Immature natural killer cell (primary cell): ENCODE results near the gene MAP3K7. TPM values are rescaled to one million over a fixed set of nuclear protein-coding genes. Genes with fewer than 3 reads are reported as not detected.

Experiments
- DNase-seq, 3 donors: peaks; one replicate each; pipeline ENCODE4 v3.0.0; 2022; ENCODE audit warnings: mixed read lengths in 1 of 3
- H3K27ac Mint-ChIP-seq, 6 donors: one replicate each; pipeline ENCODE4 v1.8.0; 2020; ENCODE audit warnings: mixed read lengths in 6 of 6, mild to moderate bottlenecking in 5 of 6, inconsistent platforms in 4 of 6, moderate library complexity in 3 of 6
- H3K27me3 Mint-ChIP-seq, 3 donors: one replicate each; pipeline ENCODE4 v1.8.0; 2020 to 2021; ENCODE audit warnings: low read depth in 3 of 3, mild to moderate bottlenecking in 3 of 3, mixed read lengths in 3 of 3, moderate library complexity in 3 of 3, inconsistent platforms in 1 of 3
- H3K36me3 Mint-ChIP-seq, 3 donors: one replicate each; pipeline ENCODE4 v1.8.0; 2020; ENCODE audit warnings: mixed read lengths in 3 of 3, inconsistent platforms in 2 of 3, mild to moderate bottlenecking in 2 of 3
- H3K4me1 Mint-ChIP-seq, 2 donors: one replicate each; pipeline ENCODE4 v1.8.0; 2020; ENCODE audit warnings: inconsistent platforms in 2 of 2, mild to moderate bottlenecking in 2 of 2, mixed read lengths in 2 of 2, moderate library complexity in 1 of 2
- H3K4me3 Mint-ChIP-seq, 5 donors: one replicate each; pipeline ENCODE4 v1.8.0; 2020; ENCODE audit warnings: mild to moderate bottlenecking in 5 of 5, mixed read lengths in 5 of 5, inconsistent platforms in 3 of 5, moderate library complexity in 3 of 5
- H3K9me3 Mint-ChIP-seq, 6 donors: one replicate each; pipeline ENCODE4 v1.8.0; 2020; ENCODE audit warnings: mild to moderate bottlenecking in 6 of 6, mixed read lengths in 6 of 6, inconsistent platforms in 4 of 6, moderate library complexity in 3 of 6
- polyA plus RNA-seq, 3 donors: library from polyadenylated mRNA; unstranded; fragments of 300-500 nt; fragmentation: Illumina TruSeq; gene quantifications; one replicate each; pipeline ENCODE4 v1.2.3, GENCODE V29; 2021

MAP3K7 gene
- polyA plus RNA-seq, 3 donors from 2014 or later = 15.7 to 26.4 (median 24.8) TPM

- H3K4me3 Mint-ChIP-seq = no peak overlapping the region
- DNase-seq = no peak
- no peaks in the 10 kb centered on the region for H3K4me1 Mint-ChIP-seq
- no peak overlapping the region for H3K27ac Mint-ChIP-seq
- H3K27me3 Mint-ChIP-seq = peaks cover 5 to 9% (median 7%) of the 10 kb centered on the region in 3 donors
- no peaks in the 10 kb centered on the region for H3K9me3 Mint-ChIP-seq
- no peaks in the 10 kb centered on the region for H3K36me3 Mint-ChIP-seq
These were observed 10.2 kb upstream of the MAP3K7 start for GRCh38 chr6:90596967-90597539.

GRCh38 chr6:90595854-90596253 is 9.0 kb upstream of the MAP3K7 start:
- no peaks in the 10 kb centered on the region for H3K4me1 Mint-ChIP-seq
- H3K27ac Mint-ChIP-seq = no peak overlapping the region
- H3K36me3 Mint-ChIP-seq = no peaks in the 10 kb centered on the region
- DNase-seq = no peak
- no peak overlapping the region for H3K4me3 Mint-ChIP-seq
- H3K9me3 Mint-ChIP-seq = no peaks in the 10 kb centered on the region
- H3K27me3 Mint-ChIP-seq = peaks cover 5 to 12% (median 7%) of the 10 kb centered on the region in 3 donors

GRCh38 chr6:90586546-90586835 is 381 bp downstream of the MAP3K7 start:
- Mint-ChIP-seq H3K4me1 (peaks cover 45 to 58% of the 10 kb centered on the region in 2 donors), H3K27ac (peak overlapping the region; percentile 88 to 99 (median 99)), H3K27me3 (peaks cover 9 to 19% (median 11%) of the 10 kb centered on the region in 3 donors), H3K36me3 (no peaks in the 10 kb centered on the region), H3K4me3 (peak overlapping the region; percentile 95 to 99 (median 98)), H3K9me3 (no peaks in the 10 kb centered on the region)
- DNase-seq = no peak

- no peaks in the 10 kb centered on the region for H3K9me3 Mint-ChIP-seq
- no peaks in the 10 kb centered on the region for H3K36me3 Mint-ChIP-seq
These were observed 2.1 kb downstream of the MAP3K7 start for GRCh38 chr6:90584636-90585255.

GRCh38 chr6:90583836-90584481 is 2.9 kb downstream of the MAP3K7 start:
- Mint-ChIP-seq H3K9me3 (no peaks in the 10 kb centered on the region), H3K4me1 (peaks cover 57 to 76% of the 10 kb centered on the region in 2 donors), H3K27ac (peak overlapping the region in 5 of 6 donors; percentile 5 to 73 (median 9))

More at GRCh38 chr6:90584636-90585255, 2.1 kb downstream of the MAP3K7 start:
- Mint-ChIP-seq H3K27me3 (peaks cover 9 to 19% (median 11%) of the 10 kb centered on the region in 3 donors), H3K4me3 (peak overlapping the region; percentile 8 to 99 (median 98)), H3K4me1 (peaks cover 51 to 68% of the 10 kb centered on the region in 2 donors), H3K27ac (peak overlapping the region in 3 of 6 donors; percentile 6 to 73 (median 59))
- no peak for DNase-seq

GRCh38 chr6:90583179-90583835 is 3.6 kb downstream of the MAP3K7 start:
- Mint-ChIP-seq H3K27ac (peak overlapping the region in 2 of 6 donors; percentile 5 to 22), H3K9me3 (no peaks in the 10 kb centered on the region), H3K27me3 (peaks cover 6 to 15% (median 11%) of the 10 kb centered on the region in 3 donors), H3K4me1 (peaks cover 57 to 81% of the 10 kb centered on the region in 2 donors), H3K4me3 (peak overlapping the region in 3 of 5 donors; percentile 6 to 28 (median 18)), H3K36me3 (no peaks in the 10 kb centered on the region)
- DNase-seq = no peak

More at GRCh38 chr6:90583836-90584481, 2.9 kb downstream of the MAP3K7 start:
- peaks cover 6 to 19% (median 11%) of the 10 kb centered on the region in 3 donors for H3K27me3 Mint-ChIP-seq
- H3K4me3 Mint-ChIP-seq = peak overlapping the region; percentile 18 to 99 (median 28)
- DNase-seq = no peak
- H3K36me3 Mint-ChIP-seq = no peaks in the 10 kb centered on the region

- H3K36me3 Mint-ChIP-seq = no peaks in the 10 kb centered on the region
- H3K27me3 Mint-ChIP-seq = peaks cover 0 to 3% (median under 1%) of the 10 kb centered on the region in 3 donors
- no peaks in the 10 kb centered on the region for H3K9me3 Mint-ChIP-seq
- H3K4me1 Mint-ChIP-seq = peaks cover 48 to 69% of the 10 kb centered on the region in 2 donors
- H3K27ac Mint-ChIP-seq = no peak overlapping the region
- DNase-seq = no peak
- H3K4me3 Mint-ChIP-seq = no peak overlapping the region
These were observed 5.7 kb downstream of the MAP3K7 start for GRCh38 chr6:90581146-90581545.

- DNase-seq = no peak
- no peaks in the 10 kb centered on the region for H3K36me3 Mint-ChIP-seq
- no peak overlapping the region for H3K4me3 Mint-ChIP-seq
- H3K9me3 Mint-ChIP-seq = no peaks in the 10 kb centered on the region
- peaks cover 36 to 52% of the 10 kb centered on the region in 2 donors for H3K4me1 Mint-ChIP-seq
- no peaks in the 10 kb centered on the region for H3K27me3 Mint-ChIP-seq
- peak overlapping the region in 2 of 6 donors; percentile 16 to 53 for H3K27ac Mint-ChIP-seq
These were observed 7.8 kb downstream of the MAP3K7 start for GRCh38 chr6:90578894-90579549.

GRCh38 chr6:90575267-90575666 is 11.6 kb downstream of the MAP3K7 start:
- DNase-seq = no peak
- H3K4me3 Mint-ChIP-seq = no peak overlapping the region

GRCh38 chr6:90574610-90575009 is 12.3 kb downstream of the MAP3K7 start:
- H3K9me3 Mint-ChIP-seq = no peaks in the 10 kb centered on the region
- peaks cover 34 to 47% of the 10 kb centered on the region in 2 donors for H3K4me1 Mint-ChIP-seq
- peak in 1 of 3 donors; percentile 4 for DNase-seq
- no peaks in the 10 kb centered on the region for H3K27me3 Mint-ChIP-seq
- no peak overlapping the region for H3K4me3 Mint-ChIP-seq
- no peak overlapping the region for H3K27ac Mint-ChIP-seq
- peaks cover 0 to 4% (median 3%) of the 10 kb centered on the region in 3 donors for H3K36me3 Mint-ChIP-seq

More at GRCh38 chr6:90575267-90575666, 11.6 kb downstream of the MAP3K7 start:
- Mint-ChIP-seq H3K27me3 (no peaks in the 10 kb centered on the region), H3K9me3 (no peaks in the 10 kb centered on the region), H3K4me1 (peaks cover 35 to 47% of the 10 kb centered on the region in 2 donors), H3K36me3 (peaks cover 0 to 4% (median 3%) of the 10 kb centered on the region in 3 donors), H3K27ac (no peak overlapping the region)

- Mint-ChIP-seq H3K27ac (peak overlapping the region in 3 of 6 donors; percentile 12 to 70 (median 28)), H3K27me3 (no peaks in the 10 kb centered on the region), H3K9me3 (no peaks in the 10 kb centered on the region), H3K36me3 (peaks cover 3 to 7% (median 5%) of the 10 kb centered on the region in 3 donors), H3K4me3 (no peak overlapping the region), H3K4me1 (peaks cover 30 to 40% of the 10 kb centered on the region in 2 donors)
- no peak for DNase-seq
These were observed 13.2 kb downstream of the MAP3K7 start for GRCh38 chr6:90573624-90574023.

- peaks cover 3 to 10% (median 9%) of the 10 kb centered on the region in 3 donors for H3K36me3 Mint-ChIP-seq
- no peak overlapping the region for H3K27ac Mint-ChIP-seq
- peaks cover 31 to 39% of the 10 kb centered on the region in 2 donors for H3K4me1 Mint-ChIP-seq
- H3K9me3 Mint-ChIP-seq = no peaks in the 10 kb centered on the region
- no peaks in the 10 kb centered on the region for H3K27me3 Mint-ChIP-seq
- no peak for DNase-seq
- H3K4me3 Mint-ChIP-seq = no peak overlapping the region
These were observed 14.0 kb downstream of the MAP3K7 start for GRCh38 chr6:90572856-90573255.

- Mint-ChIP-seq H3K27ac (no peak overlapping the region), H3K4me1 (peaks cover 35 to 59% of the 10 kb centered on the region in 2 donors), H3K27me3 (no peaks in the 10 kb centered on the region), H3K36me3 (peaks cover 14 to 37% (median 31%) of the 10 kb centered on the region in 3 donors), H3K4me3 (no peak overlapping the region), H3K9me3 (peaks cover 0 to 3% (median 0%) of the 10 kb centered on the region in 6 donors)
- no peak for DNase-seq
These were observed 17.6 kb downstream of the MAP3K7 start for GRCh38 chr6:90569223-90569622.
